SK-N-SH treated with all-trans-retinoic acid at 6 μM for 48 hours (cell line): ENCODE measurements around the gene F2.

Experiments
- ARNTL ChIP-seq: fragments of 450-650 bp; formaldehyde crosslinking; IDR thresholded peaks from 2 replicates; pipeline ENCODE4 v1.5.0; 2020; ENCODE audit warnings: low read depth, mild to moderate bottlenecking, moderate library complexity, borderline replicate concordance
- GLIS3 ChIP-seq: fragments of 250-450 bp; sonication (Bioruptor Pico); IDR thresholded peaks from 2 replicates; pipeline ENCODE4 v1.5.0; 2020; ENCODE audit warnings: mild to moderate bottlenecking, moderate library complexity
- ISL1 ChIP-seq: fragments of 250-450 bp; sonication (Bioruptor Pico); IDR thresholded peaks from 2 replicates; pipeline ENCODE4 v2.1.2; 2022; ENCODE audit warnings: mild to moderate bottlenecking, moderate library complexity
- PATZ1 ChIP-seq: fragments of 250-450 bp; sonication (Bioruptor Pico); IDR thresholded peaks from 2 replicates; pipeline ENCODE4 v1.8.0; 2020; ENCODE audit warnings: mild to moderate bottlenecking, moderate library complexity, borderline replicate concordance
- PPARA ChIP-seq: fragments of 250-450 bp; sonication (Bioruptor Pico); IDR thresholded peaks from 2 replicates; pipeline ENCODE4 v1.5.0; 2020; ENCODE audit warnings: mild to moderate bottlenecking, borderline replicate concordance
- RARB ChIP-seq: fragments of 250-450 bp; sonication (Bioruptor Pico); IDR thresholded peaks from 2 replicates; pipeline ENCODE4 v1.8.0; 2021; ENCODE audit warnings: mild to moderate bottlenecking, moderate library complexity
- ZFP3 ChIP-seq: fragments of 250-450 bp; sonication (Bioruptor Pico); IDR thresholded peaks from 2 replicates; pipeline ENCODE4 v1.5.0; 2020; ENCODE audit warnings: mild to moderate bottlenecking, moderate library complexity
- ZFP30 ChIP-seq: fragments of 450-650 bp; formaldehyde crosslinking; IDR thresholded peaks from 2 replicates; pipeline ENCODE4 v1.5.0; 2022; ENCODE audit warnings: mild to moderate bottlenecking, moderate library complexity
- ZNF565 ChIP-seq: fragments of 450-650 bp; formaldehyde crosslinking; conservative IDR thresholded peaks from 2 replicates; pipeline ENCODE4 v1.5.0; 2020; ENCODE audit warnings: low read depth, mild to moderate bottlenecking, moderate library complexity

DNA sequence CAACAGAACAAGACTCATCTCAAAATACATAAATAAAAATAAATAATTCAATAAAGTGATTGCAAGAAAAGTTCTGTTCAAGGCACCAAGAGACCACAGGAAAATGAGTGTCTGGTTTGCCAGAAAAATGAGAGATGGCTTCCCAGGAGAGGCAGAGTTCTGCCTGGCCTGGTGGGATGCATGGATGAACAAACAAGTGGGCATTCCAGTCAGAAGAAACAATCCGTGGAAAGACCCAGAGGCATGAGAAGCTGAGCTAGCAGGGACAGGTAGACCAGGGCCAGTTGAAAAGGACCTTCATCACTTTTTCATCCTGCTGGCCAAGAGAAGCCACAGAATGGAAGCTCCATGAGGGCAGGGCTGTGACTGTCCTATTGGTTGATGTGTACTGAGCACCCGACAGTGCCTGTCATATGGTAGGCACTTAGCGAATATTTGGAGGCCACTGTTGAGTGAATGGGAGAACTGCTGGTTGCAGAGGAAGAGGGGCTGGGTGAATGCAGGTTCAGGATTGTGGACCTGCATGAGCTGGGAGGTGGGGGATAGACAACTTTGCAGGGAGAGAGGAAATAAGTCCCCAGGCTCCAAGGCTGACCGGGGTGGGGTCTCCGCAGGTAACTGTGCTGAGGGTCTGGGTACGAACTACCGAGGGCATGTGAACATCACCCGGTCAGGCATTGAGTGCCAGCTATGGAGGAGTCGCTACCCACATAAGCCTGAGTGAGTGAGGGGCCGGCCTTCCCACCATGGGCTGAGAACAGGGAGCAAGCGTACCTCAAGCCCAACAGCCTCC lies 3.7 kb downstream of the F2 start:
- TF ChIP-seq ZFP3, result no peak
- TF ChIP-seq GLIS3 (CRISPR knock-in tag), result no peak
- TF ChIP-seq PATZ1 (CRISPR knock-in tag), result no peak
- TF ChIP-seq ISL1 (CRISPR knock-in tag), result no peak
- TF ChIP-seq ARNTL, result no peak
- no peak for TF ChIP-seq RARB (CRISPR knock-in tag)
- no peak for TF ChIP-seq ZFP30 (CRISPR knock-in tag)
- TF ChIP-seq PPARA (CRISPR knock-in tag), result no peak
- TF ChIP-seq ZNF565 (CRISPR knock-in tag), result no peak
